GM12801 (cell line): ENCODE data around the gene ASCL4.

Experiments
- CTCF ChIP-seq: IDR thresholded peaks from one replicate; pipeline ENCODE4 v1.5.1; 2011; ENCODE audit warnings: control low read depth; ENCODE audit not compliant: insufficient read length; ENCODE audit errors: extremely low read depth

Gene ASCL4

GRCh38 chr12:107748472-107748871 is 26.0 kb upstream of the ASCL4 start:
- TF ChIP-seq CTCF = no peak

- no peak for TF ChIP-seq CTCF
Observed at GRCh38 chr12:107749083-107749482, 25.4 kb upstream of the ASCL4 start.

GRCh38 chr12:107759410-107759809 is 15.1 kb upstream of the ASCL4 start:
- TF ChIP-seq CTCF = no peak

- TF ChIP-seq CTCF = no peak
Observed at GRCh38 chr12:107760207-107760808, 14.2 kb upstream of the ASCL4 start.

GRCh38 chr12:107760809-107761501 is 13.5 kb upstream of the ASCL4 start, which contains the start of gene PRDM4:
Gene PRDM4, minus strand, starts transcription at chr12:107761137. Its CDS starts 622 bp downstream, at chr12:107760515.
- no peak for TF ChIP-seq CTCF

- no peak for TF ChIP-seq CTCF
Observed at GRCh38 chr12:107761502-107761904, 13.0 kb upstream of the ASCL4 start.

GRCh38 chr12:107762874-107763273 is 11.6 kb upstream of the ASCL4 start:
- no peak for TF ChIP-seq CTCF
